Activated CD4-positive, alpha-beta memory T cell treated with anti-CD3 and anti-CD28 coated beads for 36 hours (primary cell): ENCODE data around the gene SH3BGR. TPM values are rescaled to one million over a fixed set of nuclear protein-coding genes. Genes with fewer than 3 reads are reported as not detected.

Source experiments
- CTCF ChIA-PET: fragments of 350-600 bp; sonication (Branson Sonifier 250); formaldehyde crosslinking; loops from one replicate; lab custom pipeline; 2021; ENCODE audit warnings: antibody characterized with exemption, inconsistent platforms; lab: Charles Lee
- POLR2A ChIA-PET: fragments of 350-600 bp; sonication (Branson Sonifier 250); formaldehyde crosslinking; loops from one replicate; lab custom pipeline; 2021; ENCODE audit warnings: antibody characterized with exemption; lab: Charles Lee
- DNase-seq: peaks from one replicate; pipeline ENCODE4 v3.0.0-alpha.2; 2020
- H3K27ac Mint-ChIP-seq: one replicate; pipeline ENCODE4 v1.8.0; 2021; ENCODE audit warnings: mixed read lengths
- H3K27me3 Mint-ChIP-seq: one replicate; pipeline ENCODE4 v1.8.0; 2021; ENCODE audit warnings: mixed read lengths
- H3K36me3 Mint-ChIP-seq: one replicate; pipeline ENCODE4 v1.8.0; 2021; ENCODE audit warnings: mixed read lengths
- H3K4me1 Mint-ChIP-seq: one replicate; pipeline ENCODE4 v1.8.0; 2021; ENCODE audit warnings: low read depth, mixed read lengths
- H3K4me3 Mint-ChIP-seq: one replicate; pipeline ENCODE4 v1.8.0; 2021; ENCODE audit warnings: mild to moderate bottlenecking, mixed read lengths
- H3K9me3 Mint-ChIP-seq: one replicate; pipeline ENCODE4 v1.8.0; 2021; ENCODE audit warnings: mixed read lengths
- intact Hi-C: fragments of 100-400 bp; cut with micrococcal nuclease; formaldehyde crosslinking; loops from one replicate; pipeline ENCODE4 v1.15.1; 2023
- total RNA-seq, 2 experiments: library from RNA; stranded (reverse); gene quantifications; one replicate each; pipeline ENCODE4 v1.2.3, GENCODE V29; 2021

Gene SH3BGR
- total RNA-seq, 2 experiments from 2014 or later = 1.7 to 3.1 TPM

- ChIA-PET CTCF (no interaction called here), POLR2A (no interaction called here)
- H3K4me1 Mint-ChIP-seq = no peaks in the 10 kb centered on the region
- H3K4me3 Mint-ChIP-seq = no peak overlapping the region
- no peak overlapping the region for H3K27ac Mint-ChIP-seq
- DNase-seq = no peak
- intact Hi-C loops = no loop called here
- peaks cover 7% of the 10 kb centered on the region for H3K27me3 Mint-ChIP-seq
- no peaks in the 10 kb centered on the region for H3K9me3 Mint-ChIP-seq
- H3K36me3 Mint-ChIP-seq = no peaks in the 10 kb centered on the region
These were observed 73.4 kb downstream of the SH3BGR start for GRCh38 chr21:39525129-39525528.

- no peak overlapping the region for H3K4me3 Mint-ChIP-seq
These were observed 73.8 kb downstream of the SH3BGR start for GRCh38 chr21:39525601-39526000.

GRCh38 chr21:39527067-39527595, 75.4 kb downstream of the SH3BGR start:
- H3K27ac Mint-ChIP-seq = no peak overlapping the region
- H3K36me3 Mint-ChIP-seq = no peaks in the 10 kb centered on the region
- no peaks in the 10 kb centered on the region for H3K4me1 Mint-ChIP-seq
- H3K27me3 Mint-ChIP-seq = peaks cover 7% of the 10 kb centered on the region
- intact Hi-C loops = no loop called here
- ChIA-PET CTCF (no interaction called here), POLR2A (no interaction called here)
- no peak for DNase-seq
- H3K9me3 Mint-ChIP-seq = no peaks in the 10 kb centered on the region
- no peak overlapping the region for H3K4me3 Mint-ChIP-seq

More at GRCh38 chr21:39525601-39526000, 73.8 kb downstream of the SH3BGR start:
- H3K27me3 Mint-ChIP-seq = peaks cover 7% of the 10 kb centered on the region
- H3K4me1 Mint-ChIP-seq = no peaks in the 10 kb centered on the region
- intact Hi-C loops = no loop called here
- no peaks in the 10 kb centered on the region for H3K36me3 Mint-ChIP-seq
- no peak for DNase-seq
- ChIA-PET CTCF (no interaction called here), POLR2A (no interaction called here)
- no peak overlapping the region for H3K27ac Mint-ChIP-seq
- no peaks in the 10 kb centered on the region for H3K9me3 Mint-ChIP-seq

DNA sequence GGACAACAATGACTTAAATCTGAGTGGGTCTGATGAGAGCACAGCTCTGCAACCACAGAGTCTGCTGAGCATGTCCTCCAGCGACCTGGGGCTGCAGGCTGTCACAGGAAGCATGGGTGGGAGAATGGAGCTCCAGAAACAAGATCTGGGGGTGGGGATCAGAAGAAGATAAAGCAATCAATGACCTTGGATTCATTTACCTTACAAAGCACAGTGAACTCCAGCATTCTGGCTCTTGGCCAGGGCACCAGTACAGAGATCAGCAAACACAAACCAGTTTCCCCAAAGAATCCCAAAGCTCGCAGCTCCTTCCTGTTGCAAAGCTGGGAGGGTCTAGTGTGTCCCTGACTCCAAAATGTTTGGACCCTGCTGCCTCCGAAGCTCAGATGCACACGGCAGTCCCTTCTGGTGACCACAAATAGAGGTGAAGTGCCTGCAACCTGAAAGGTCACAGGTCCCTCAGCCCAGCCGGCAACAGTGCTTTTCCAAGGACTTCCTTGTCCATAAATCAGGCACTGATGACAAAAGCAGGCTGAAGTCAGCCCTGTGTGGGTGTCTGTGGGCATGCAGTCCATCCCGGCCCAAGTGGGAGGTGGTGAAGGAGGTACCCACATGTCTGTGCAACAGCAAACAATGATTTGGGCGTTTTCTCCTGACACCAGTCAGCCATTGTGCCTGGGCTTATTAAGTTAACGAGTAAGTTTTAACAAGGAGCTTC, 76.1 kb downstream of the SH3BGR start:
- Mint-ChIP-seq H3K27ac (no peak overlapping the region), H3K4me1 (no peaks in the 10 kb centered on the region), H3K4me3 (no peak overlapping the region), H3K9me3 (no peaks in the 10 kb centered on the region), H3K27me3 (peaks cover 7% of the 10 kb centered on the region), H3K36me3 (no peaks in the 10 kb centered on the region)
- DNase-seq = no peak
- intact Hi-C loops = no loop called here
- ChIA-PET CTCF (no interaction called here), POLR2A (no interaction called here)

- Mint-ChIP-seq H3K27ac (no peak overlapping the region), H3K36me3 (no peaks in the 10 kb centered on the region), H3K4me3 (no peak overlapping the region), H3K4me1 (no peaks in the 10 kb centered on the region), H3K27me3 (peaks cover 8% of the 10 kb centered on the region), H3K9me3 (no peaks in the 10 kb centered on the region)
- intact Hi-C loops = no loop called here
- POLR2A ChIA-PET = no interaction called here
- CTCF ChIA-PET = no interaction called here
- no peak for DNase-seq
These were observed 77.3 kb downstream of the SH3BGR start for GRCh38 chr21:39529026-39529425.

GRCh38 chr21:39531064-39531463, 79.3 kb downstream of the SH3BGR start:
- no peaks in the 10 kb centered on the region for H3K9me3 Mint-ChIP-seq
- no peak overlapping the region for H3K4me3 Mint-ChIP-seq
- H3K27me3 Mint-ChIP-seq = peaks cover 13% of the 10 kb centered on the region
- CTCF ChIA-PET = no interaction called here
- POLR2A ChIA-PET = no interaction called here
- no peak overlapping the region for H3K27ac Mint-ChIP-seq
- intact Hi-C loops = no loop called here
- no peaks in the 10 kb centered on the region for H3K36me3 Mint-ChIP-seq
- no peak for DNase-seq
- H3K4me1 Mint-ChIP-seq = no peaks in the 10 kb centered on the region

- DNase-seq = no peak
- no peaks in the 10 kb centered on the region for H3K36me3 Mint-ChIP-seq
- no peak overlapping the region for H3K27ac Mint-ChIP-seq
- CTCF ChIA-PET = no interaction called here
- intact Hi-C loops = no loop called here
- no peaks in the 10 kb centered on the region for H3K4me1 Mint-ChIP-seq
- H3K27me3 Mint-ChIP-seq = peaks cover 8% of the 10 kb centered on the region
- POLR2A ChIA-PET = no interaction called here
- H3K9me3 Mint-ChIP-seq = no peaks in the 10 kb centered on the region
- H3K4me3 Mint-ChIP-seq = no peak overlapping the region
These were observed 80.1 kb downstream of the SH3BGR start for GRCh38 chr21:39531840-39532239.

GRCh38 chr21:39533545-39534380, 82.0 kb downstream of the SH3BGR start:
- ChIA-PET POLR2A (no interaction called here), CTCF (interaction anchor here (1.2 kb wide), 1 partner anchor 15 kb away, joined by 3 read pairs; no protein-coding TSS in a partner anchor)
- Mint-ChIP-seq H3K27me3 (peaks cover 6% of the 10 kb centered on the region), H3K4me3 (no peak overlapping the region), H3K27ac (no peak overlapping the region), H3K36me3 (no peaks in the 10 kb centered on the region), H3K9me3 (no peaks in the 10 kb centered on the region), H3K4me1 (no peaks in the 10 kb centered on the region)
- intact Hi-C loops = no loop called here
- DNase-seq = no peak

DNA sequence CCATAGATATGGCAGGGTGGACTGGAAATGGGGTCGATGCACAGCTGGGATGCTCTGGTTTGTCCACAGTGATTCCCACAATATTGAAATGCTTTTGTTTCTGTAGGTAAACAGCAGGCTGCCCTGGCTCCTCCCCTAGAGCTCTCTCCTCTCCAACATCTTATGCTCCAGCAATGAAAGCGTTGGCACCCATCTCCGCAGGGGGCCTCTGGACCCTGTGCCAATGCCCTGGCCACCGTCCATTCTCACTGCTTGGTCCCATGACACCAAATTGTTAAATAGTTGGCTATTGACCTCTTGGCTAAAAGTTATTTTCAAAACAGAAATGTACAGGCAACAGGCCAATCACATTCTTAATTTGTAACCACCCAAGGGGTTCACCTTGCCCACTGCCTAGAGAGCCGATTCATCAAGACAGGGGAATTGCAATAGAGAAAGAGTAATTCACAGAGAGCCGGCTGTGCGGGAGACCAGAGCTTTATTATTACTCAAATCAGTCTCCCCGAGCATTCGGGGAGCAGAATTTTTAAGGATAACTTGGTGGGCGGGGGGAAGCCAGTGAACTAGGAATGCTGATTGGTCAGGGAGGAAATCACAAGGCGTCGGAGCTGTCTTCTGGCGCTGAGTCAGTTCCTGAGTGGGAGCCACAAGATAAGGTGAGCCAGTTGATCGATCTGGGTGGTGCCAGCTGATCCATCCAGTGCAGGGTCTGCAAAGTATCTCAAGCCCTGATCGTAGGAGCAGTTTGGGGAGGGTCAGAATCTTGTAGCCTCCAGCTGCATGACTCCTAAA, 84.1 kb downstream of the SH3BGR start:
- Mint-ChIP-seq H3K4me3 (no peak overlapping the region), H3K9me3 (no peaks in the 10 kb centered on the region), H3K4me1 (no peaks in the 10 kb centered on the region), H3K36me3 (no peaks in the 10 kb centered on the region), H3K27me3 (peaks cover 6% of the 10 kb centered on the region), H3K27ac (no peak overlapping the region)
- no peak for DNase-seq
- intact Hi-C loops = no loop called here
- ChIA-PET CTCF (no interaction called here), POLR2A (no interaction called here)

DNA sequence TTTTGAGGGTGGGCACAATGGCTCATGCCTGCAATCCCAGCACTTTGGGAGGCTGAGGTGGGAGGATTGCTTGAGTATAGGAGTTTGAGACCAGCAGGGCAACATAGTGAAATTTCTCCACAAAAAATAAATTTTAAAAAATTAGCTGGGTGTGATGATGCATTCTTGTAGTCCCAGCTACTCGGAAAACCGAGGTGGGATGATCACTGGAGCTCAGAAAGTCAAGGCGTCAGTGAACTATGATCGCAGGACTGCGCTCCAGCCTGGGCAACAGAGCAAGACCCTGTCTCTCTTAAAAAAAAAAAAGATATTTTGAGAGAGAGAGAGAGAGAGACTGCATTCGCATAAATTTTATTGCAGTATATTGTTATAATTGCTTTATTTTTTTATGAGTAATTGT, 85.1 kb downstream of the SH3BGR start:
- Mint-ChIP-seq H3K9me3 (no peaks in the 10 kb centered on the region), H3K4me1 (no peaks in the 10 kb centered on the region), H3K36me3 (no peaks in the 10 kb centered on the region), H3K27me3 (peaks cover 10% of the 10 kb centered on the region), H3K27ac (no peak overlapping the region), H3K4me3 (no peak overlapping the region)
- POLR2A ChIA-PET = no interaction called here
- intact Hi-C loops = no loop called here
- no peak for DNase-seq
- CTCF ChIA-PET = no interaction called here

DNA sequence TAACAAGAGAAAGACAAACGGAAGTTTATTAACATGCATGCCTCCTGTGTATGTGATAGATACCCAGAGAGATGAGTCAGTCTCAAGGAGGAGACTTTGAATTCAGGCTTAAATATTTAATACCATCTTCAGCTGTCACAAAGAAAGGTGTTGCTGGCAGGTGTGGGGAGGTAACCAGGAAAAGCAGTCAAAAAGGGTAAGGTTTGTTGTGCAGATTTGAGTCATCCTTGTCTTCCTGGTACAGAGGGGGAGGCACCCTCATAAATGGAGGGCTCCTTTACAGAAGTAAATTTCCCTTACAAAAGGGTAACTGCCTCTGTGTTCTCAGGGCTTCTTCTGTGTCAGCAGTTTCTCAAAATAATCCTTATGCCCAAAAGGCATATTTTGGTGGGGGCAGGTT, 85.8 kb downstream of the SH3BGR start:
- DNase-seq = no peak
- Mint-ChIP-seq H3K27me3 (peaks cover 14% of the 10 kb centered on the region), H3K27ac (no peak overlapping the region), H3K4me1 (no peaks in the 10 kb centered on the region), H3K9me3 (no peaks in the 10 kb centered on the region), H3K36me3 (no peaks in the 10 kb centered on the region), H3K4me3 (no peak overlapping the region)
- ChIA-PET POLR2A (no interaction called here), CTCF (interaction anchor here (2.5 kb wide), 1 partner anchor 19 kb away, joined by 9 read pairs; no protein-coding TSS in a partner anchor)
- intact Hi-C loops = no loop called here
